HCT116 (cell line): Measurements from ENCODE around the gene TRABD. TPM values are rescaled to one million over a fixed set of nuclear protein-coding genes. Genes with fewer than 3 reads are reported as not detected.

Experiments
- ATAC-seq: fragments of 200-7000 bp; cut with Tn5 transposase; 2 replicates; pipeline ENCODE4 v1.9.1; 2020; ENCODE audit warnings: mild to moderate bottlenecking, moderate library complexity
- BruUV-seq: library from RNA; stranded (reverse); fragments of 400-500 nt; replicated peaks from 2 replicates; lab custom pipeline; 2021; lab: Mats Ljungman, UMichigan
- CTCF ChIA-PET: fragments of 300-600 bp; sonication (Branson Sonifier 250); formaldehyde crosslinking; loops from one replicate; lab custom pipeline; 2021; ENCODE audit warnings: antibody characterized with exemption; lab: Charles Lee
- POLR2A ChIA-PET: fragments of 300-600, 350-600 bp; sonication (Branson Sonifier 250); formaldehyde crosslinking; loops from one replicate; lab custom pipeline; 2021; ENCODE audit warnings: antibody characterized with exemption; lab: Charles Lee
- RAD21 ChIA-PET, 2 experiments: fragments of 300-600 bp; sonication (Branson Sonifier 250); formaldehyde crosslinking; loops; one replicate each; lab custom pipeline; 2023; ENCODE audit warnings: low total read pairs in 2 of 2; ENCODE audit not compliant: uncharacterized antibody in 2 of 2, unreplicated experiment in 2 of 2, low non-redundant PET in 1 of 2; lab: Charles Lee
- DNase-seq: peaks from one replicate; pipeline ENCODE4 v3.0.0-alpha.2; 2010; ENCODE audit warnings: low read depth, low spot score
- H2AFZ ChIP-seq: fragments of 200-600 bp; shearing (Covaris generic), sonication (generic); 2 replicates; pipeline ENCODE4 v1.6.1; 2017; ENCODE audit warnings: low read depth, mixed run types, mixed read lengths, antibody characterized with exemption, low read length; ENCODE audit not compliant: poor library complexity, severe bottlenecking
- H3K27ac ChIP-seq: 2 replicates; pipeline ENCODE4 v1.5.1; 2012; ENCODE audit warnings: low read depth, low read length
- H3K27me3 ChIP-seq: fragments of 200-600 bp; sonication (generic); 2 replicates; pipeline ENCODE4 v1.6.1; 2016; ENCODE audit warnings: mixed run types, low read length, mixed read lengths; ENCODE audit not compliant: insufficient read depth
- H3K36me3 ChIP-seq, 2 experiments: fragments of 200-500 bp in 1 of 2; fragments of 200-600 bp in 1 of 2; sonication (Bioruptor generic) in 1 of 2; sonication (generic) in 1 of 2; 2 replicates each; pipeline versions ENCODE4 v1.5.1 to v1.6.1; 2014 to 2016; ENCODE audit warnings: low read length in 2 of 2, inconsistent platforms in 1 of 2, mixed read lengths in 1 of 2, mixed run types in 1 of 2; ENCODE audit not compliant: insufficient read depth in 2 of 2, control insufficient read depth in 1 of 2
- H3K4me1 ChIP-seq, 2 experiments: fragments of 200-600 bp in 1 of 2; sonication (generic) in 1 of 2; 2 replicates each; pipeline versions ENCODE4 v1.5.1 to v1.6.1; 2012 to 2017; ENCODE audit warnings: low read length in 2 of 2, inconsistent platforms in 1 of 2, mild to moderate bottlenecking in 1 of 2, mixed read lengths in 1 of 2, mixed run types in 1 of 2, moderate library complexity in 1 of 2; ENCODE audit not compliant: insufficient read depth in 2 of 2, control insufficient read depth in 1 of 2
- H3K4me2 ChIP-seq: fragments of 200-600 bp; sonication (generic); 2 replicates; pipeline ENCODE4 v1.6.1; 2017; ENCODE audit warnings: mixed run types, low read length, mixed read lengths
- H3K4me3 ChIP-seq, 2 experiments: fragments of 200-600 bp in 1 of 2; sonication (generic) in 1 of 2; replicated peaks in 1 of 2; 2 replicates each; pipeline ENCODE4 v1.5.1; 2011 to 2016; ENCODE audit warnings: low read length in 2 of 2, control low read depth in 1 of 2, low read depth in 1 of 2, mild to moderate bottlenecking in 1 of 2, mixed read lengths in 1 of 2, mixed run types in 1 of 2
- H3K79me2 ChIP-seq: fragments of 200-600 bp; sonication (generic); 2 replicates; pipeline ENCODE4 v1.6.1; 2017; ENCODE audit warnings: mild to moderate bottlenecking, mixed run types, low read length, moderate library complexity, mixed read lengths; ENCODE audit not compliant: insufficient read depth
- H3K9ac ChIP-seq: fragments of 200-600 bp; sonication (generic); 2 replicates; pipeline ENCODE4 v1.6.1; 2016; ENCODE audit warnings: low read length, mixed read lengths
- H3K9me2 ChIP-seq: fragments of 200-600 bp; sonication (generic), shearing (Covaris generic); 2 replicates; pipeline ENCODE4 v1.6.1; 2017; ENCODE audit warnings: mixed run types, mild to moderate bottlenecking, moderate library complexity; ENCODE audit not compliant: insufficient read depth
- H3K9me3 ChIP-seq, 2 experiments: fragments of 200-500 bp in 1 of 2; fragments of 200-600 bp in 1 of 2; sonication (Bioruptor generic) in 1 of 2; sonication (generic) in 1 of 2; 2 replicates each; pipeline ENCODE4 v1.6.1; 2014 to 2017; ENCODE audit warnings: low read length in 2 of 2, mixed read lengths in 2 of 2, inconsistent platforms in 1 of 2, low read depth in 1 of 2, mild to moderate bottlenecking in 1 of 2, mixed run types in 1 of 2, moderate library complexity in 1 of 2; ENCODE audit not compliant: control insufficient read depth in 1 of 2, insufficient read depth in 1 of 2
- H4K20me1 ChIP-seq: fragments of 200-600 bp; sonication (generic), shearing (Covaris generic); 2 replicates; pipeline ENCODE4 v1.6.1; 2017; ENCODE audit warnings: mixed run types, mild to moderate bottlenecking, moderate library complexity; ENCODE audit not compliant: insufficient read depth
- CBX3 ChIP-seq: IDR thresholded peaks from 2 replicates; pipeline ENCODE4 v1.6.1; 2012; ENCODE audit warnings: low read depth
- CEBPB ChIP-seq: IDR thresholded peaks from 2 replicates; pipeline ENCODE4 v1.6.1; 2012; ENCODE audit warnings: low read depth
- EZH2phosphoT487 ChIP-seq: fragments of 200-600 bp; IDR thresholded peaks from 2 replicates; pipeline ENCODE4 v1.6.1; 2018; ENCODE audit warnings: antibody characterized with exemption, borderline replicate concordance
- POLR2AphosphoS5 ChIP-seq: IDR thresholded peaks from 2 replicates; pipeline ENCODE4 v1.6.1; 2011; ENCODE audit warnings: mild to moderate bottlenecking, low read depth, low read length, moderate library complexity
- SIN3A ChIP-seq: IDR thresholded peaks from 2 replicates; pipeline ENCODE4 v1.6.1; 2012; ENCODE audit warnings: low read depth
- SRF ChIP-seq: IDR thresholded peaks from 2 replicates; pipeline ENCODE4 v1.6.1; 2012; ENCODE audit warnings: low read depth
- TCF7L2 ChIP-seq: IDR thresholded peaks from 2 replicates; pipeline ENCODE4 v1.7.0; 2011; ENCODE audit warnings: borderline replicate concordance, inconsistent platforms; ENCODE audit not compliant: insufficient read depth, insufficient read length; ENCODE audit errors: extremely low read depth
- ZFX ChIP-seq: fragments of 450-650 bp; IDR thresholded peaks from 2 replicates; pipeline ENCODE4 v1.6.1; 2017
- intact Hi-C: fragments of 100-400 bp; cut with micrococcal nuclease; formaldehyde crosslinking; loops from 2 replicates; pipeline ENCODE4 v1.10.0; 2022
- total RNA-seq: library from RNA; stranded (reverse); gene quantifications from one replicate; pipeline ENCODE4 v1.2.1, GENCODE V29; 2021; ENCODE audit not compliant: unreplicated experiment
- TF ChIP-seq, protein P1 (sequence below): IDR thresholded peaks from 2 replicates; pipeline ENCODE4 v1.6.1; 2011; ENCODE audit warnings: mild to moderate bottlenecking, low read length, moderate library complexity; ENCODE audit not compliant: insufficient replicate concordance; ENCODE audit errors: extremely low read depth

Gene TRABD
- total RNA-seq, 1 experiment from 2014 or later: 90.3 TPM

- CTCF ChIA-PET: interaction anchor here (1.7 kb wide), 1 partner anchor 8 kb away, joined by 4 read pairs; no protein-coding TSS in a partner anchor
- BruUV-seq: no TSS peak
- H3K9me2 ChIP-seq: no peaks in the 10 kb centered on the region
These were observed 12.3 kb downstream of the TRABD start for GRCh38 chr22:50197856-50198623.

GRCh38 chr22:50198624-50199017, 12.9 kb downstream of the TRABD start:
- H3K9me2 ChIP-seq: no peaks in the 10 kb centered on the region
- peaks cover 0 to 6% of the 10 kb centered on the region in 2 experiments; a peak in 1 of 4 replicates for H3K9me3 ChIP-seq
- no peaks in the 10 kb centered on the region for H3K27me3 ChIP-seq
- peaks cover 9 to 19% of the 10 kb centered on the region in 2 experiments; a peak in 3 of 4 replicates for H3K4me1 ChIP-seq
- CTCF ChIA-PET: interaction anchor here (1.7 kb wide), 1 partner anchor 8 kb away, joined by 4 read pairs; no protein-coding TSS in a partner anchor
- H3K9ac ChIP-seq: no peak overlapping the region
- H3K4me3 ChIP-seq: no peak overlapping the region
- intact Hi-C loops: no loop called here
- RAD21 ChIA-PET: no interaction called here
- no peak for ATAC-seq
- H4K20me1 ChIP-seq: no peaks in the 10 kb centered on the region
- H3K4me2 ChIP-seq: no peak overlapping the region
- no peak for DNase-seq
- TF ChIP-seq ZFX: no peak
- TF ChIP-seq, protein P1, sequence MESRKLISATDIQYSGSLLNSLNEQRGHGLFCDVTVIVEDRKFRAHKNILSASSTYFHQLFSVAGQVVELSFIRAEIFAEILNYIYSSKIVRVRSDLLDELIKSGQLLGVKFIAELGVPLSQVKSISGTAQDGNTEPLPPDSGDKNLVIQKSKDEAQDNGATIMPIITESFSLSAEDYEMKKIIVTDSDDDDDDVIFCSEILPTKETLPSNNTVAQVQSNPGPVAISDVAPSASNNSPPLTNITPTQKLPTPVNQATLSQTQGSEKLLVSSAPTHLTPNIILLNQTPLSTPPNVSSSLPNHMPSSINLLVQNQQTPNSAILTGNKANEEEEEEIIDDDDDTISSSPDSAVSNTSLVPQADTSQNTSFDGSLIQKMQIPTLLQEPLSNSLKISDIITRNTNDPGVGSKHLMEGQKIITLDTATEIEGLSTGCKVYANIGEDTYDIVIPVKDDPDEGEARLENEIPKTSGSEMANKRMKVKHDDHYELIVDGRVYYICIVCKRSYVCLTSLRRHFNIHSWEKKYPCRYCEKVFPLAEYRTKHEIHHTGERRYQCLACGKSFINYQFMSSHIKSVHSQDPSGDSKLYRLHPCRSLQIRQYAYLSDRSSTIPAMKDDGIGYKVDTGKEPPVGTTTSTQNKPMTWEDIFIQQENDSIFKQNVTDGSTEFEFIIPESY: no peak
- no peak for TF ChIP-seq CBX3
- TF ChIP-seq CEBPB: no peak
- TF ChIP-seq POLR2AphosphoS5: no peak
- TF ChIP-seq EZH2phosphoT487: no peak
- TF ChIP-seq TCF7L2: no peak
- peaks cover 20% of the 10 kb centered on the region for H3K79me2 ChIP-seq
- BruUV-seq: no TSS peak
- H3K27ac ChIP-seq: no peak overlapping the region; the same call in 1 of the 2 replicates
- POLR2A ChIA-PET: no interaction called here
- H2AFZ ChIP-seq: no peak overlapping the region
- peaks cover 2 to 14% of the 10 kb centered on the region in 2 experiments; a peak in 3 of 4 replicates for H3K36me3 ChIP-seq

More at GRCh38 chr22:50197856-50198623, 12.3 kb downstream of the TRABD start:
- peaks cover 26% of the 10 kb centered on the region for H3K79me2 ChIP-seq
- ChIA-PET RAD21 (no interaction called here), POLR2A (no interaction called here)
- H4K20me1 ChIP-seq: no peaks in the 10 kb centered on the region
- H3K4me3 ChIP-seq: no peak overlapping the region
- no peak overlapping the region for H2AFZ ChIP-seq
- H3K36me3 ChIP-seq: peaks cover 2 to 18% of the 10 kb centered on the region in 2 experiments; a peak in 3 of 4 replicates
- H3K9ac ChIP-seq: no peak overlapping the region
- H3K4me2 ChIP-seq: no peak overlapping the region
- peaks cover 9 to 19% of the 10 kb centered on the region in 2 experiments; a peak in 3 of 4 replicates for H3K4me1 ChIP-seq
- intact Hi-C loops: no loop called here
- ATAC-seq: no peak
- H3K9me3 ChIP-seq: 0 out of 4 replicates have a peak, but pooled peaks cover 0 to under 1% of the 10 kb centered on the region in 2 experiments
- TF ChIP-seq SRF (no peak), SIN3A (no peak), TCF7L2 (no peak)
- no peak overlapping the region for H3K27ac ChIP-seq
- no peak for DNase-seq
- no peaks in the 10 kb centered on the region for H3K27me3 ChIP-seq
